Liver (tissue), 9 donors: ENCODE results near the gene RIBC1. TPM values are rescaled to one million over a fixed set of nuclear protein-coding genes. Genes with fewer than 3 reads are reported as not detected.
A peak's percentile ranks its signal among the peaks of the same experiment; 100 is the strongest.

Experiments
- DNase-seq: peaks from one replicate; pipeline ENCODE4 v3.0.0-alpha.2; 2017; ENCODE audit warnings: low spot score
- H3K27ac ChIP-seq, 2 donors: one replicate each; pipeline ENCODE4 v1.7.0; 2013; ENCODE audit warnings: inconsistent platforms in 2 of 2, low read length in 2 of 2, control low read depth in 1 of 2, low read depth in 1 of 2, mild to moderate bottlenecking in 1 of 2
- H3K27me3 ChIP-seq, 4 donors: one replicate each; pipeline versions ENCODE4 v1.6.1 to v1.7.0; 2013; ENCODE audit warnings: low read length in 3 of 4, inconsistent platforms in 1 of 4, mild to moderate bottlenecking in 1 of 4, moderate library complexity in 1 of 4; ENCODE audit not compliant: control insufficient read depth in 4 of 4, insufficient read depth in 4 of 4
- H3K36me3 ChIP-seq, 4 donors: one replicate each; pipeline versions ENCODE4 v1.6.1 to v1.7.0; 2013; ENCODE audit warnings: low read length in 3 of 4, mild to moderate bottlenecking in 3 of 4, low read depth in 1 of 4, moderate library complexity in 1 of 4; ENCODE audit not compliant: control insufficient read depth in 4 of 4, insufficient read depth in 3 of 4
- H3K4me1 ChIP-seq, 4 donors: one replicate each; pipeline versions ENCODE4 v1.6.1 to v1.7.0; 2013; ENCODE audit warnings: low read length in 3 of 4, mild to moderate bottlenecking in 3 of 4, moderate library complexity in 1 of 4; ENCODE audit not compliant: control insufficient read depth in 4 of 4, insufficient read depth in 4 of 4
- H3K4me3 ChIP-seq, 3 donors: one replicate each; pipeline versions ENCODE4 v1.6.1 to v1.7.0; 2013; ENCODE audit warnings: low read length in 3 of 3, control low read depth in 1 of 3, low read depth in 1 of 3, mild to moderate bottlenecking in 1 of 3
- H3K9ac ChIP-seq, 2 donors: one replicate each; pipeline ENCODE4 v1.7.0; 2013; ENCODE audit warnings: low read length in 2 of 2, mild to moderate bottlenecking in 2 of 2, moderate library complexity in 2 of 2, control low read depth in 1 of 2, low read depth in 1 of 2
- H3K9me3 ChIP-seq, 4 donors: one replicate each; pipeline versions ENCODE4 v1.6.1 to v1.7.0; 2013; ENCODE audit warnings: low read length in 3 of 4; ENCODE audit not compliant: control insufficient read depth in 4 of 4
- ATF3 ChIP-seq: IDR thresholded peaks from 2 replicates; pipeline ENCODE4 v1.6.1; 2016; ENCODE audit warnings: antibody characterized with exemption
- CTCF ChIP-seq: fragments of 150-350 bp; IDR thresholded peaks from 2 replicates; pipeline ENCODE4 v1.5.1; 2017; ENCODE audit warnings: improper control_type of control experiment, low read depth, low read length; ENCODE audit not compliant: missing input control
- EGR1 ChIP-seq, 2 donors: IDR thresholded peaks; 2 replicates each; pipeline ENCODE4 v1.6.1; 2016 to 2018; ENCODE audit warnings: antibody characterized with exemption in 2 of 2, low read depth in 2 of 2
- FOXA1 ChIP-seq: IDR thresholded peaks from 2 replicates; pipeline ENCODE4 v1.6.1; 2016; ENCODE audit warnings: antibody characterized with exemption
- FOXA2 ChIP-seq: IDR thresholded peaks from 2 replicates; pipeline ENCODE4 v1.6.1; 2016; ENCODE audit warnings: antibody characterized with exemption
- GABPA ChIP-seq, 2 donors: IDR thresholded peaks in 1 of 2; conservative IDR thresholded peaks in 1 of 2; 2 replicates each; pipeline ENCODE4 v1.6.1; 2016; ENCODE audit warnings: antibody characterized with exemption in 2 of 2, mild to moderate bottlenecking in 1 of 2, moderate library complexity in 1 of 2
- HNF4A ChIP-seq, 2 donors: conservative IDR thresholded peaks; 2 replicates each; pipeline ENCODE4 v1.6.1; 2016; ENCODE audit warnings: antibody characterized with exemption in 2 of 2, mild to moderate bottlenecking in 2 of 2
- HNF4G ChIP-seq: IDR thresholded peaks from 2 replicates; pipeline ENCODE4 v1.6.1; 2016; ENCODE audit warnings: antibody characterized with exemption
- JUND ChIP-seq, 2 donors: IDR thresholded peaks; 2 replicates each; pipeline ENCODE4 v1.6.1; 2016; ENCODE audit warnings: antibody characterized with exemption in 2 of 2
- NR2F2 ChIP-seq: IDR thresholded peaks from 2 replicates; pipeline ENCODE4 v1.6.1; 2016; ENCODE audit warnings: antibody characterized with exemption
- RAD21 ChIP-seq, 2 donors: IDR thresholded peaks; 2 replicates each; pipeline ENCODE4 v1.6.1; 2016; ENCODE audit warnings: antibody characterized with exemption in 2 of 2, mild to moderate bottlenecking in 2 of 2
- RXRA ChIP-seq, 2 donors: IDR thresholded peaks; 2 replicates each; pipeline ENCODE4 v1.6.1; 2017 to 2018; ENCODE audit warnings: antibody characterized with exemption in 2 of 2, mild to moderate bottlenecking in 1 of 2
- SP1 ChIP-seq: IDR thresholded peaks from 2 replicates; pipeline ENCODE4 v1.6.1; 2018; ENCODE audit warnings: antibody characterized with exemption, mild to moderate bottlenecking
- TAF1 ChIP-seq: conservative IDR thresholded peaks from 2 replicates; pipeline ENCODE4 v1.6.1; 2016; ENCODE audit warnings: antibody characterized with exemption, mild to moderate bottlenecking
- YY1 ChIP-seq: IDR thresholded peaks from 2 replicates; pipeline ENCODE4 v1.6.1; 2016; ENCODE audit warnings: antibody characterized with exemption, mild to moderate bottlenecking
- ZBTB33 ChIP-seq: IDR thresholded peaks from 2 replicates; pipeline ENCODE4 v1.6.1; 2016; ENCODE audit warnings: antibody characterized with exemption
- WGBS: extraction: QIAGEN DNeasy Blood & Tissue Kit; methylation state at CpG from one replicate; pipeline ENCODE4 v1.1.7; 2013; 5-methylcytosine and 5-hydroxymethylcytosine counted together
- polyA plus RNA-seq, 2 donors: library from polyadenylated mRNA; stranded (reverse) in 1 of 2; unstranded in 1 of 2; fragments of 200-250 nt in 1 of 2; fragments of >200 nt in 1 of 2; fragmentation: Nextera tagmentation in 1 of 2; extraction: Ambion mirVana in 1 of 2; gene quantifications; one replicate each; pipeline versions ENCODE4 v1.2.1 to v1.2.3, GENCODE V29; 2013 to 2015
- total RNA-seq, 2 donors: library from RNA; depleted of rRNA; stranded (reverse); fragments of >200 nt; gene quantifications; one replicate each; pipeline ENCODE4 v1.2.3, GENCODE V29; 2014
- TF ChIP-seq, protein P1 (sequence below): IDR thresholded peaks from 2 replicates; pipeline ENCODE4 v1.6.1; 2016; ENCODE audit warnings: antibody characterized with exemption, mild to moderate bottlenecking
- TF ChIP-seq, protein P2 (sequence below): IDR thresholded peaks from 2 replicates; pipeline ENCODE4 v1.6.1; 2016; ENCODE audit warnings: antibody characterized with exemption
- donor health status: healthy.
- donor health status: healthy.
- donor health status: healthy.
- donor health status: healthy.
- donor health status: healthy.

RIBC1 gene
- total and polyA plus RNA-seq, 4 donors = 0.08 to 0.42 (median 0.20) TPM

DNA sequence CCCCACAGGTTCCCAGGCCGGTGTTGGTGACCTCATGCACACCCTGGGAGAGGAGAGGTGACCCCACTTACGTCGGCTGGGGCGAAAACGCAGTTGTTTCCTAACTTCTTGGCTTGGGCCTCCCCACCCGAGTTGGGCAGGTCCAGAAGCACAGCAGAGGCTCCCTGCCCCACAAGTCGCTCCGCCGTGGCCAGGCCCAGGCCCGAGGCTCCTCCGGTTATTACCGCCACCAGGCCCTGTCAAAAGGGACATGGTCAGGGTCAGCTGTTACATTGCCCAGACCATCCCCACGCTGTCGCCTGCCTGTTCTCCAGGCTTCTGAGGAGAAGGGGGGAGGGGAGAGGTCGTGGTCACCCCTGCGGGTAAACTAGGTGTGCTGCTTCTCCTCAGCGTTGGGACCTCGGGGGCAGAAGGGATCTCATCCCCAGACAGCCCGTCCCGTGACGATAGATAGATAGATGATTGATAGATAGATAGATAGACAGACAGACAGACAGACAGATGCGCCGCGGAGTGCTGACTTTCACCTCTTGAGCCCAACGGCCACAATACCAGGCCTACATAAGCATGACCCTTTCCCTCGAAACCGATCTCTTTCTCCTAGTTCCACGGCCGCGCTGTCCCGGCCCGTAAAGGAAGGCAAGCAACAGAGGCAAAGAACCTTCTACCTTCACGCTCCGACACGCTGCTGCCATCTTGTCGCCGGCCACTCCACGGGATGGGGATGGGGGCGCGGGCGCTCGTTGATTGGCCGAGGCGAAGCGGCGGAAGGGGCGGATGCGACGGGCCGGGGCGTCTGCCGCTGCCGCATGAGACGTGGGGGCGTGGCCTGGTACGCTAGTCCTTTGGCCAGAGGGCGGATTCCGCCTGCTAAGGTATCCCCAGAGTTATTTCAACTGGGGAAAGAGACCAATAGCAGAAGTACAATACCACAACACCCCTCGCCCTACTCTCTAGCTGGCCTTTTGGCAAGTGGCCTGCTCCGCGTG lies 11.3 kb downstream of the RIBC1 start, which contains the start of gene HSD17B10:
Gene HSD17B10, minus strand, starts transcription at position 720 of the 989 bp plus-strand sequence. Its CDS starts 25 bp downstream, at position 695.
- Histone ChIP-seq H3K9me3 (no peaks in the 10 kb centered on the region), H3K36me3 (peaks cover 0 to 29% (median 16%) of the 10 kb centered on the region in 4 donors), H3K4me1 (peaks cover 1 to 33% (median 20%) of the 10 kb centered on the region in 4 donors), H3K4me3 (peak within 1 kb of the TSS; percentile 62 to 99 (median 91)), H3K27me3 (no peaks in the 10 kb centered on the region), H3K9ac (peak within 1 kb of the TSS; percentile 60 to 79), H3K27ac (peak within 1 kb of the TSS; percentile 59 to 69)
- peak; percentile 83 for DNase-seq
- TF ChIP-seq CTCF (no peak), FOXA1 (no peak), HNF4A (conservative IDR thresholded peaks at IDR 0.05) (peak; percentile 66 to 76), YY1 (peak; percentile 96), FOXA2 (no peak), GABPA (IDR thresholded peaks at IDR 0.05 in 1 of 2, conservative IDR thresholded peaks at IDR 0.05 in 1 of 2) (peak in 1 of 2 donors; percentile 81), RAD21 (IDR thresholded peaks at IDR 0.05) (no peak), TAF1 (peak; percentile 18), SP1 (peak; percentile 85), EGR1 (IDR thresholded peaks at IDR 0.05; ENCODE audit: low read depth in 2 of 2) (no peak), HNF4G (peak; percentile 33), ZBTB33 (peak; percentile 37), NR2F2 (no peak), RXRA (IDR thresholded peaks at IDR 0.05) (peak in 1 of 2 donors; percentile 35), ATF3 (no peak), JUND (IDR thresholded peaks at IDR 0.05) (no peak)
- TF ChIP-seq, protein P1, sequence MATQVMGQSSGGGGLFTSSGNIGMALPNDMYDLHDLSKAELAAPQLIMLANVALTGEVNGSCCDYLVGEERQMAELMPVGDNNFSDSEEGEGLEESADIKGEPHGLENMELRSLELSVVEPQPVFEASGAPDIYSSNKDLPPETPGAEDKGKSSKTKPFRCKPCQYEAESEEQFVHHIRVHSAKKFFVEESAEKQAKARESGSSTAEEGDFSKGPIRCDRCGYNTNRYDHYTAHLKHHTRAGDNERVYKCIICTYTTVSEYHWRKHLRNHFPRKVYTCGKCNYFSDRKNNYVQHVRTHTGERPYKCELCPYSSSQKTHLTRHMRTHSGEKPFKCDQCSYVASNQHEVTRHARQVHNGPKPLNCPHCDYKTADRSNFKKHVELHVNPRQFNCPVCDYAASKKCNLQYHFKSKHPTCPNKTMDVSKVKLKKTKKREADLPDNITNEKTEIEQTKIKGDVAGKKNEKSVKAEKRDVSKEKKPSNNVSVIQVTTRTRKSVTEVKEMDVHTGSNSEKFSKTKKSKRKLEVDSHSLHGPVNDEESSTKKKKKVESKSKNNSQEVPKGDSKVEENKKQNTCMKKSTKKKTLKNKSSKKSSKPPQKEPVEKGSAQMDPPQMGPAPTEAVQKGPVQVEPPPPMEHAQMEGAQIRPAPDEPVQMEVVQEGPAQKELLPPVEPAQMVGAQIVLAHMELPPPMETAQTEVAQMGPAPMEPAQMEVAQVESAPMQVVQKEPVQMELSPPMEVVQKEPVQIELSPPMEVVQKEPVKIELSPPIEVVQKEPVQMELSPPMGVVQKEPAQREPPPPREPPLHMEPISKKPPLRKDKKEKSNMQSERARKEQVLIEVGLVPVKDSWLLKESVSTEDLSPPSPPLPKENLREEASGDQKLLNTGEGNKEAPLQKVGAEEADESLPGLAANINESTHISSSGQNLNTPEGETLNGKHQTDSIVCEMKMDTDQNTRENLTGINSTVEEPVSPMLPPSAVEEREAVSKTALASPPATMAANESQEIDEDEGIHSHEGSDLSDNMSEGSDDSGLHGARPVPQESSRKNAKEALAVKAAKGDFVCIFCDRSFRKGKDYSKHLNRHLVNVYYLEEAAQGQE = no peak
- TF ChIP-seq, protein P2, sequence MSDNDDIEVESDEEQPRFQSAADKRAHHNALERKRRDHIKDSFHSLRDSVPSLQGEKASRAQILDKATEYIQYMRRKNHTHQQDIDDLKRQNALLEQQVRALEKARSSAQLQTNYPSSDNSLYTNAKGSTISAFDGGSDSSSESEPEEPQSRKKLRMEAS = peak; percentile 47
- WGBS = 3% methylated on average over 61 of the region's 61 CpGs
